ENCODE results near the gene HTR3C.

- TF ChIP-seq EZH2 (IDR thresholded peaks at IDR 0.05; ENCODE audit: borderline replicate concordance): no peak
- no peak for TF ChIP-seq CTCF (IDR thresholded peaks at IDR 0.05; ENCODE audit: poor library complexity)
Observed at GRCh38 chr3:184081116-184081830, 28.4 kb downstream of the HTR3C start.

Measured in hepatocyte (in vitro differentiated cells).